HepG2 (cell line): Measurements from ENCODE around the gene ARL5A. TPM values are rescaled to one million over a fixed set of nuclear protein-coding genes. Genes with fewer than 3 reads are reported as not detected.

ENCODE experiments used
- ATAC-seq: fragments of 200-7000 bp; cut with Tn5 transposase; 3 replicates; pipeline ENCODE4 v1.9.1; 2020; ENCODE audit warnings: mild to moderate bottlenecking, moderate library complexity
- BruUV-seq: library from RNA; stranded (reverse); fragments of 400-500 nt; replicated peaks from 2 replicates; lab custom pipeline; 2021; lab: Mats Ljungman, UMichigan
- CTCF ChIA-PET: fragments of 300-600 bp; formaldehyde crosslinking; extraction: SDS; loops from one replicate; lab custom pipeline; 2021; ENCODE audit warnings: low total read pairs, inconsistent platforms, low intra/inter-chr PET ratio; lab: Yijun Ruan, JAX
- POLR2A ChIA-PET: fragments of 350-600 bp; sonication (Branson Sonifier 250); formaldehyde crosslinking; loops from one replicate; lab custom pipeline; 2020; ENCODE audit warnings: antibody characterized with exemption, inconsistent platforms; lab: Yijun Ruan, JAX
- DNase-seq: peaks from one replicate; pipeline ENCODE4 v3.0.0-alpha.2; 2015; ENCODE audit warnings: low spot score
- FAIRE-seq: peaks from 3 replicates; lab custom pipeline; 2011; peaks lifted over from hg19 to GRCh38; lab: Jason Lieb, UNC
- H2AFZ ChIP-seq: one replicate; pipeline ENCODE4 v1.6.1; 2011; ENCODE audit warnings: low read length, inconsistent platforms
- H3K27ac ChIP-seq: fragments of 300-600 bp; 3 replicates; pipeline ENCODE4 v1.8.0; 2011; ENCODE audit warnings: mixed run types, mild to moderate bottlenecking, mixed read lengths, low read length, inconsistent platforms; ENCODE audit not compliant: insufficient read depth; ENCODE audit errors: extremely low read length
- H3K27me3 ChIP-seq, 2 experiments: fragments of 200-600 bp in 1 of 2; 2 replicates in 1 of 2; 3 replicates in 1 of 2; pipeline versions ENCODE4 v1.6.0 to v1.8.0; 2011; ENCODE audit warnings: low read length in 2 of 2, mild to moderate bottlenecking in 2 of 2, moderate library complexity in 2 of 2, inconsistent platforms in 1 of 2; ENCODE audit not compliant: insufficient read depth in 2 of 2, control insufficient read depth in 1 of 2
- H3K36me3 ChIP-seq, 2 experiments: fragments of 200-600 bp in 1 of 2; replicated peaks in 1 of 2; 2 replicates in 1 of 2; 3 replicates in 1 of 2; pipeline versions ENCODE4 v1.5.1 to v1.8.0; 2011; ENCODE audit warnings: low read length in 2 of 2, inconsistent platforms in 1 of 2; ENCODE audit not compliant: insufficient read depth in 2 of 2, control insufficient read depth in 1 of 2
- H3K4me1 ChIP-seq: 2 replicates; pipeline ENCODE4 v1.5.1; 2012; ENCODE audit warnings: low read length, inconsistent platforms; ENCODE audit not compliant: insufficient read depth
- H3K4me2 ChIP-seq: 2 replicates; pipeline ENCODE4 v1.6.0; 2011; ENCODE audit warnings: low read depth, low read length, inconsistent platforms
- H3K4me3 ChIP-seq, 3 experiments: fragments of 200-600 bp in 1 of 3; sonication (generic), shearing (Covaris generic) in 1 of 3; replicated peaks in 1 of 3; 2 replicates each; pipeline ENCODE4 v1.5.1; 2011 to 2016; ENCODE audit warnings: low read length in 3 of 3, inconsistent platforms in 2 of 3, low read depth in 2 of 3, mild to moderate bottlenecking in 2 of 3, control low read depth in 1 of 3, mixed read lengths in 1 of 3; ENCODE audit not compliant: insufficient read depth in 1 of 3
- H3K79me2 ChIP-seq: one replicate; pipeline ENCODE4 v1.6.1; 2011; ENCODE audit warnings: low read length, inconsistent platforms; ENCODE audit not compliant: insufficient read depth
- H3K9ac ChIP-seq: 2 replicates; pipeline ENCODE4 v1.6.0; 2011; ENCODE audit warnings: mild to moderate bottlenecking, low read depth, low read length, inconsistent platforms; ENCODE audit not compliant: insufficient read depth
- H3K9me3 ChIP-seq: 2 replicates; pipeline ENCODE4 v1.5.1; 2012; ENCODE audit warnings: mild to moderate bottlenecking, low read length
- H4K20me1 ChIP-seq: 2 replicates; pipeline ENCODE4 v1.6.0; 2011; ENCODE audit warnings: inconsistent platforms, mild to moderate bottlenecking, low read length, moderate library complexity; ENCODE audit not compliant: insufficient read depth
- GATAD1 ChIP-seq: IDR thresholded peaks from 2 replicates; pipeline ENCODE4 v1.6.1; 2016; ENCODE audit warnings: missing genetic modification reagents, missing compliant biosample characterization
- GATAD2A ChIP-seq: IDR thresholded peaks from 2 replicates; pipeline ENCODE4 v1.6.1; 2016
- HMGA1 ChIP-seq: sonication (generic); formaldehyde crosslinking; conservative IDR thresholded peaks from 2 replicates; pipeline ENCODE4 v1.4.0; 2020; ENCODE audit warnings: missing genetic modification reagents
- HNRNPK ChIP-seq: fragments of 200-400 bp; formaldehyde crosslinking; IDR thresholded peaks from 2 replicates; pipeline ENCODE4 v1.6.1; 2018; ENCODE audit warnings: low read length, low read depth, moderate library complexity, mild to moderate bottlenecking; ENCODE audit not compliant: poor library complexity, severe bottlenecking
- NCOA1 ChIP-seq: sonication (generic); formaldehyde crosslinking; IDR thresholded peaks from 2 replicates; pipeline ENCODE4 v1.9.0; 2021; ENCODE audit warnings: missing genetic modification reagents
- POLR2A ChIP-seq, 2 experiments: IDR thresholded peaks; 2 replicates each; pipeline ENCODE4 v1.6.1; 2011; ENCODE audit warnings: low read depth in 2 of 2, low read length in 2 of 2, mild to moderate bottlenecking in 1 of 2, moderate library complexity in 1 of 2; ENCODE audit not compliant: insufficient read depth in 1 of 2
- SIN3B ChIP-seq: fragments of 150-350 bp; IDR thresholded peaks from 2 replicates; pipeline ENCODE4 v1.6.1; 2014; ENCODE audit warnings: low read length
- TEF ChIP-seq: sonication (generic); formaldehyde crosslinking; IDR thresholded peaks from 2 replicates; pipeline ENCODE4 v1.5.0; 2020; ENCODE audit warnings: missing genetic modification reagents
- ZFP91 ChIP-seq: sonication (generic); formaldehyde crosslinking; IDR thresholded peaks from 2 replicates; pipeline ENCODE4 v1.9.0; 2022; ENCODE audit warnings: missing genetic modification reagents, mild to moderate bottlenecking, borderline replicate concordance
- ZNF496 ChIP-seq: sonication (generic); formaldehyde crosslinking; IDR thresholded peaks from 2 replicates; pipeline ENCODE4 v1.8.1; 2023; ENCODE audit warnings: mild to moderate bottlenecking, moderate library complexity, missing genetic modification reagents; ENCODE audit not compliant: insufficient replicate concordance
- ZNF501 ChIP-seq: sonication (generic); formaldehyde crosslinking; IDR thresholded peaks from 2 replicates; pipeline ENCODE4 v1.5.1; 2020; ENCODE audit warnings: mild to moderate bottlenecking, moderate library complexity, missing genetic modification reagents
- ZNF556 ChIP-seq: sonication (generic); formaldehyde crosslinking; IDR thresholded peaks from 2 replicates; pipeline ENCODE4 v1.4.0; 2020; ENCODE audit warnings: mild to moderate bottlenecking, missing genetic modification reagents, borderline replicate concordance
- ZNF572 ChIP-seq: sonication (generic); formaldehyde crosslinking; IDR thresholded peaks from 2 replicates; pipeline ENCODE4 v1.5.1; 2020; ENCODE audit warnings: mild to moderate bottlenecking, missing genetic modification reagents
- WGBS: methylation state at CpG from one replicate; pipeline ENCODE4 v1.1.6; 2017; ENCODE audit warnings: low lambda C conversion rate; 5-methylcytosine and 5-hydroxymethylcytosine counted together
- in situ Hi-C: cut with HindIII; loops from 2 replicates; pipeline ENCODE4 v1.10.0; 2017; ENCODE audit warnings: low pct_unique_long_range_greater_than_20kb; ENCODE audit not compliant: extremely low pct_ligation_motif_present
- intact Hi-C: fragments of 100-400 bp; cut with micrococcal nuclease; formaldehyde crosslinking; loops from one replicate; pipeline ENCODE4 v1.10.0; 2022; ENCODE audit not compliant: unreplicated experiment
- polyA plus RNA-seq, 8 experiments: library from polyadenylated mRNA; depleted of rRNA in 3 of 8; stranded (reverse) in 7 of 8; unstranded in 1 of 8; fragments of >200 nt; fragmentation: Illumina TruSeq in 4 of 8; extraction: Trizol in 4 of 8; gene quantifications; 2 replicates each; pipeline versions ENCODE4 v1.2.1 to v1.2.3, GENCODE V29; 2011 to 2016; ENCODE audit warnings: low read depth in 4 of 8, missing spikeins in 1 of 8, mixed read lengths in 1 of 8; ENCODE audit not compliant: insufficient read depth in 1 of 8
- total RNA-seq, 5 experiments: library from RNA; depleted of rRNA; stranded (reverse); fragments of >200 nt; fragmentation: Illumina TruSeq; extraction: Trizol; gene quantifications; 2 replicates each; pipeline ENCODE4 v1.2.3, GENCODE V29; 2016; ENCODE audit warnings: low read depth in 1 of 5
- TF ChIP-seq, protein P1 (sequence below): fragments of 450-650 bp; IDR thresholded peaks from 2 replicates; pipeline ENCODE4 v1.6.1; 2017; ENCODE audit warnings: mild to moderate bottlenecking
- TF ChIP-seq, protein P2 (sequence below): sonication (generic); formaldehyde crosslinking; IDR thresholded peaks from 2 replicates; pipeline ENCODE4 v1.4.0; 2020; ENCODE audit warnings: missing genetic modification reagents

The ARL5A gene
- total and polyA plus RNA-seq, 2 of the 13 experiments (the other 11 are each of a cell fraction or from before 2014, with no cell fraction given) = 47.5 to 149 TPM

DNA sequence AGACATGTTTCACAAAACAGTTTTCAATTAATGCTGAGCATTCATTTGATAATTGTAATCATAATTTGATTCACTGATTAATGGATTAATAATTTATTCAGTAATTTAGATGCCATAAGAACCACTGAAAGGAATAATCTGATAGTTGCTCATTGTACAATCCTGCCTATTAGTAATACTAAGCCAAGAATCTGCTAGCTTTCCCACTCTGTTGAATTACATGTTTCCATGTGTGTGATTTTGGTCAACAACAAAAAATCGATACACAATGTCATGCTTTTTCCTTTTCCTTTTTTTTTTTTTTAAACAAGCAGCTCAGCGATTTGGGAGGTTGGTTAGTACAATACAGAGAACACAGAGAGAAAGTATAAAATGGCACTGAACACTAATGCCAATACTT, 25.9 kb downstream of the ARL5A start:
- no peak for ATAC-seq
- 97% methylated on average over 2 of the region's 2 CpGs for WGBS
- no peak overlapping the region for H2AFZ ChIP-seq
- no peaks in the 10 kb centered on the region for H3K9me3 ChIP-seq
- in situ Hi-C loops (no loop called here), intact Hi-C loops (no loop called here)
- no peak for FAIRE-seq
- POLR2A ChIA-PET = no interaction called here
- H3K4me1 ChIP-seq = no peaks in the 10 kb centered on the region
- H3K36me3 ChIP-seq = peaks cover 14 to 57% of the 10 kb centered on the region in 2 experiments
- no peak for TF ChIP-seq HMGA1 (CRISPR knock-in tag)
- no peak for TF ChIP-seq POLR2A (IDR thresholded peaks at IDR 0.05; ENCODE audit: insufficient read depth in 1 of 2, low read depth in 2 of 2, low read length in 2 of 2)
- TF ChIP-seq ZNF556 (CRISPR knock-in tag) = no peak
- TF ChIP-seq, protein P1, sequence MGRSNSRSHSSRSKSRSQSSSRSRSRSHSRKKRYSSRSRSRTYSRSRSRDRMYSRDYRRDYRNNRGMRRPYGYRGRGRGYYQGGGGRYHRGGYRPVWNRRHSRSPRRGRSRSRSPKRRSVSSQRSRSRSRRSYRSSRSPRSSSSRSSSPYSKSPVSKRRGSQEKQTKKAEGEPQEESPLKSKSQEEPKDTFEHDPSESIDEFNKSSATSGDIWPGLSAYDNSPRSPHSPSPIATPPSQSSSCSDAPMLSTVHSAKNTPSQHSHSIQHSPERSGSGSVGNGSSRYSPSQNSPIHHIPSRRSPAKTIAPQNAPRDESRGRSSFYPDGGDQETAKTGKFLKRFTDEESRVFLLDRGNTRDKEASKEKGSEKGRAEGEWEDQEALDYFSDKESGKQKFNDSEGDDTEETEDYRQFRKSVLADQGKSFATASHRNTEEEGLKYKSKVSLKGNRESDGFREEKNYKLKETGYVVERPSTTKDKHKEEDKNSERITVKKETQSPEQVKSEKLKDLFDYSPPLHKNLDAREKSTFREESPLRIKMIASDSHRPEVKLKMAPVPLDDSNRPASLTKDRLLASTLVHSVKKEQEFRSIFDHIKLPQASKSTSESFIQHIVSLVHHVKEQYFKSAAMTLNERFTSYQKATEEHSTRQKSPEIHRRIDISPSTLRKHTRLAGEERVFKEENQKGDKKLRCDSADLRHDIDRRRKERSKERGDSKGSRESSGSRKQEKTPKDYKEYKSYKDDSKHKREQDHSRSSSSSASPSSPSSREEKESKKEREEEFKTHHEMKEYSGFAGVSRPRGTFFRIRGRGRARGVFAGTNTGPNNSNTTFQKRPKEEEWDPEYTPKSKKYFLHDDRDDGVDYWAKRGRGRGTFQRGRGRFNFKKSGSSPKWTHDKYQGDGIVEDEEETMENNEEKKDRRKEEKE = no peak
- no peak for TF ChIP-seq ZNF501 (CRISPR knock-in tag)
- no peak for TF ChIP-seq TEF
- no peak for TF ChIP-seq GATAD1 (CRISPR knock-in tag)
- TF ChIP-seq ZNF572 (CRISPR knock-in tag) = no peak
- no peak for TF ChIP-seq SIN3B
- TF ChIP-seq NCOA1 (CRISPR knock-in tag) = no peak
- no peak for TF ChIP-seq HNRNPK
- no peak for TF ChIP-seq ZNF496 (CRISPR knock-in tag)
- TF ChIP-seq, protein P2, sequence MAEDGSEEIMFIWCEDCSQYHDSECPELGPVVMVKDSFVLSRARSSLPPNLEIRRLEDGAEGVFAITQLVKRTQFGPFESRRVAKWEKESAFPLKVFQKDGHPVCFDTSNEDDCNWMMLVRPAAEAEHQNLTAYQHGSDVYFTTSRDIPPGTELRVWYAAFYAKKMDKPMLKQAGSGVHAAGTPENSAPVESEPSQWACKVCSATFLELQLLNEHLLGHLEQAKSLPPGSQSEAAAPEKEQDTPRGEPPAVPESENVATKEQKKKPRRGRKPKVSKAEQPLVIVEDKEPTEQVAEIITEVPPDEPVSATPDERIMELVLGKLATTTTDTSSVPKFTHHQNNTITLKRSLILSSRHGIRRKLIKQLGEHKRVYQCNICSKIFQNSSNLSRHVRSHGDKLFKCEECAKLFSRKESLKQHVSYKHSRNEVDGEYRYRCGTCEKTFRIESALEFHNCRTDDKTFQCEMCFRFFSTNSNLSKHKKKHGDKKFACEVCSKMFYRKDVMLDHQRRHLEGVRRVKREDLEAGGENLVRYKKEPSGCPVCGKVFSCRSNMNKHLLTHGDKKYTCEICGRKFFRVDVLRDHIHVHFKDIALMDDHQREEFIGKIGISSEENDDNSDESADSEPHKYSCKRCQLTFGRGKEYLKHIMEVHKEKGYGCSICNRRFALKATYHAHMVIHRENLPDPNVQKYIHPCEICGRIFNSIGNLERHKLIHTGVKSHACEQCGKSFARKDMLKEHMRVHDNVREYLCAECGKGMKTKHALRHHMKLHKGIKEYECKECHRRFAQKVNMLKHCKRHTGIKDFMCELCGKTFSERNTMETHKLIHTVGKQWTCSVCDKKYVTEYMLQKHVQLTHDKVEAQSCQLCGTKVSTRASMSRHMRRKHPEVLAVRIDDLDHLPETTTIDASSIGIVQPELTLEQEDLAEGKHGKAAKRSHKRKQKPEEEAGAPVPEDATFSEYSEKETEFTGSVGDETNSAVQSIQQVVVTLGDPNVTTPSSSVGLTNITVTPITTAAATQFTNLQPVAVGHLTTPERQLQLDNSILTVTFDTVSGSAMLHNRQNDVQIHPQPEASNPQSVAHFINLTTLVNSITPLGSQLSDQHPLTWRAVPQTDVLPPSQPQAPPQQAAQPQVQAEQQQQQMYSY (CRISPR knock-in tag) = no peak
- no peak for TF ChIP-seq ZFP91 (CRISPR knock-in tag)
- no peak for TF ChIP-seq GATAD2A (CRISPR knock-in tag)
- no peak overlapping the region for H3K27ac ChIP-seq
- BruUV-seq = TSS peak; percentile 16
- H3K27me3 ChIP-seq = no peaks in the 10 kb centered on the region
- no peak overlapping the region for H3K9ac ChIP-seq
- CTCF ChIA-PET = no interaction called here
- no peak for DNase-seq
- no peak overlapping the region for H3K4me3 ChIP-seq
- no peak overlapping the region for H3K4me2 ChIP-seq
- H4K20me1 ChIP-seq = no peaks in the 10 kb centered on the region; the same call in 1 of the 2 replicates
- H3K79me2 ChIP-seq = no peaks in the 10 kb centered on the region
